Testis (tissue), 3 donors: ENCODE data around the gene FBXO3. TPM values are rescaled to one million over a fixed set of nuclear protein-coding genes. Genes with fewer than 3 reads are reported as not detected.

Experiments
- DNase-seq: peaks from one replicate; pipeline ENCODE4 v3.0.0-alpha.2; 2019
- H3K27ac ChIP-seq, 2 donors: fragments of 200-600 bp; sonication (generic); one replicate each; pipeline ENCODE4 v1.5.1; 2019
- H3K27me3 ChIP-seq: fragments of 200-600 bp; sonication (generic); one replicate; pipeline ENCODE4 v1.5.1; 2019
- H3K36me3 ChIP-seq: fragments of 200-600 bp; sonication (generic); one replicate; pipeline ENCODE4 v1.5.1; 2017; ENCODE audit warnings: low read depth; ENCODE audit errors: missing control alignments
- H3K4me1 ChIP-seq: fragments of 200-600 bp; sonication (generic); one replicate; pipeline ENCODE4 v1.5.1; 2019
- H3K4me3 ChIP-seq, 2 donors: fragments of 200-600 bp; sonication (generic); one replicate each; pipeline ENCODE4 v1.5.1; 2017 to 2019
- H3K9me3 ChIP-seq: fragments of 200-600 bp; sonication (generic); one replicate; pipeline ENCODE4 v1.5.1; 2017
- CTCF ChIP-seq, 3 experiments: fragments of 450-650 bp in 2 of 3; fragments of 200-600 bp in 1 of 3; sonication (generic) in 1 of 3; IDR thresholded peaks; one replicate each; pipeline ENCODE4 v1.5.1; 2016 to 2019; ENCODE audit warnings: antibody characterized with exemption in 3 of 3, mild to moderate bottlenecking in 2 of 3, moderate library complexity in 1 of 3
- POLR2A ChIP-seq: fragments of 450-650 bp; IDR thresholded peaks from one replicate; pipeline ENCODE4 v1.6.1; 2017; ENCODE audit warnings: antibody characterized with exemption, mild to moderate bottlenecking, moderate library complexity
- WGBS, 2 donors: methylation state at CpG; one replicate each; pipeline ENCODE4 v1.1.5; 2018; 5-methylcytosine and 5-hydroxymethylcytosine counted together
- intact Hi-C: fragments of 100-400 bp; cut with DNase I; formaldehyde crosslinking; loops from one replicate; pipeline ENCODE4 v1.15.1; 2023; ENCODE audit warnings: low total_unique reads
- polyA plus RNA-seq: library from polyadenylated mRNA; stranded (reverse); fragments of 350-450 nt; fragmentation: Illumina TruSeq; extraction: RNeasy Lipid Tissue Mini Kit (QIAGEN cat#74804); gene quantifications from one replicate; pipeline ENCODE4 v1.2.3, GENCODE V29; 2014; ENCODE audit warnings: low read depth, low replicate concordance; ENCODE audit not compliant: insufficient read depth
- total RNA-seq, 2 donors: library from RNA; depleted of rRNA; stranded (reverse); fragments of >200 nt; gene quantifications; one replicate each; pipeline ENCODE4 v1.2.3, GENCODE V29; 2016

FBXO3 gene
- total and polyA plus RNA-seq, 3 donors from 2014 or later, result 27.2 to 44.8 (median 39.3) TPM

GRCh38 chr11:33696931-33697638 is 77.2 kb downstream of the FBXO3 start:
- Histone ChIP-seq H3K27me3 (no peaks in the 10 kb centered on the region), H3K27ac (no peak overlapping the region), H3K9me3 (no peaks in the 10 kb centered on the region), H3K4me3 (no peak overlapping the region), H3K36me3 (no peaks in the 10 kb centered on the region), H3K4me1 (peaks cover 25% of the 10 kb centered on the region)
- TF ChIP-seq CTCF (IDR thresholded peaks at IDR 0.05) (no peak), POLR2A (no peak)
- 85 to 91% methylated on average over 6 of the region's 6 CpGs for WGBS, 2 donors
- intact Hi-C loops, result no loop called here
- no peak for DNase-seq

GRCh38 chr11:33696411-33696810 is 77.9 kb downstream of the FBXO3 start:
- no peak for TF ChIP-seq CTCF (IDR thresholded peaks at IDR 0.05)
- 87 to 90% methylated on average over 5 of the region's 5 CpGs for WGBS, 2 donors

GRCh38 chr11:33695051-33695566 is 79.2 kb downstream of the FBXO3 start:
- Histone ChIP-seq H3K9me3 (no peaks in the 10 kb centered on the region), H3K4me1 (peaks cover 26% of the 10 kb centered on the region), H3K27me3 (no peaks in the 10 kb centered on the region), H3K36me3 (no peaks in the 10 kb centered on the region), H3K4me3 (no peak overlapping the region), H3K27ac (no peak overlapping the region)
- 72 to 78% methylated on average over 4 of the region's 4 CpGs for WGBS, 2 donors
- DNase-seq, result no peak
- intact Hi-C loops, result no loop called here
- TF ChIP-seq POLR2A (no peak), CTCF (IDR thresholded peaks at IDR 0.05) (no peak)

More at GRCh38 chr11:33696411-33696810, 77.9 kb downstream of the FBXO3 start:
- H3K4me1 ChIP-seq, result peaks cover 21% of the 10 kb centered on the region
- H3K4me3 ChIP-seq, result no peak overlapping the region
- H3K27me3 ChIP-seq, result no peaks in the 10 kb centered on the region
- H3K27ac ChIP-seq, result no peak overlapping the region
- intact Hi-C loops, result no loop called here
- no peaks in the 10 kb centered on the region for H3K36me3 ChIP-seq
- DNase-seq, result no peak
- no peaks in the 10 kb centered on the region for H3K9me3 ChIP-seq

GRCh38 chr11:33694346-33695050 is 79.8 kb downstream of the FBXO3 start:
- intact Hi-C loops, result no loop called here
- Histone ChIP-seq H3K36me3 (no peaks in the 10 kb centered on the region), H3K27ac (no peak overlapping the region), H3K27me3 (no peaks in the 10 kb centered on the region), H3K9me3 (no peaks in the 10 kb centered on the region), H3K4me3 (no peak overlapping the region), H3K4me1 (peaks cover 20% of the 10 kb centered on the region)
- TF ChIP-seq CTCF (IDR thresholded peaks at IDR 0.05) (no peak), POLR2A (no peak)
- WGBS, 2 donors, result 90 to 92% methylated on average over 4 of the region's 4 CpGs
- DNase-seq, result no peak
